ENCODE data around the gene OPN3.
"Not testable (repeated sequence)": the region's sequence is repeated elsewhere in the genome, so short reads cannot be mapped to it uniquely, and the experiment has no call there.

OPN3 gene

GRCh38 chr1:241640149-241640866 is at the start of gene OPN3, which contains the start of gene CHML:
Gene OPN3, minus strand, starts transcription at chr1:241640369. Its CDS starts 115 bp downstream, at chr1:241640254.
Gene CHML, minus strand, starts transcription at chr1:241640369. Its CDS starts 4,603 bp downstream, at chr1:241635766.
- peak; percentile 25 to 98 (median 88) for DNase-seq

- no peak for DNase-seq
Observed at GRCh38 chr1:241688940-241689368, 48.8 kb upstream of the OPN3 start.

- DNase-seq, result no peak
Observed at GRCh38 chr1:241684108-241684507, 43.9 kb upstream of the OPN3 start.

GRCh38 chr1:241682921-241683320 is 42.8 kb upstream of the OPN3 start:
- no peak for DNase-seq

GRCh38 chr1:241681861-241682448 is 41.8 kb upstream of the OPN3 start:
- not testable (repeated sequence) for DNase-seq

- no peak for DNase-seq
Observed at GRCh38 chr1:241679961-241680360, 39.8 kb upstream of the OPN3 start.

- no peak for DNase-seq
Observed at GRCh38 chr1:241679404-241679803, 39.2 kb upstream of the OPN3 start.

- no peak for DNase-seq
Observed at GRCh38 chr1:241678536-241678935, 38.4 kb upstream of the OPN3 start.

- DNase-seq, result no peak
Observed at GRCh38 chr1:241677201-241677600, 37.0 kb upstream of the OPN3 start.

- DNase-seq, result no peak
Observed at GRCh38 chr1:241675983-241676382, 35.8 kb upstream of the OPN3 start.

GRCh38 chr1:241674805-241675384 is 34.7 kb upstream of the OPN3 start:
- DNase-seq, result no peak

GRCh38 chr1:241672301-241672700 is 32.1 kb upstream of the OPN3 start:
- DNase-seq, result no peak

- no peak for DNase-seq
Observed at GRCh38 chr1:241666419-241666818, 26.2 kb upstream of the OPN3 start.

GRCh38 chr1:241660424-241660972 is 20.3 kb upstream of the OPN3 start:
- no peak for DNase-seq

GRCh38 chr1:241659016-241659415 is 18.8 kb upstream of the OPN3 start:
- not testable (repeated sequence) for DNase-seq

GRCh38 chr1:241658081-241658793 is 18.1 kb upstream of the OPN3 start:
- no peak for DNase-seq

- DNase-seq, result no peak
Observed at GRCh38 chr1:241654641-241655040, 14.5 kb upstream of the OPN3 start.

GRCh38 chr1:241654019-241654418 is 13.8 kb upstream of the OPN3 start:
- no peak for DNase-seq

GRCh38 chr1:241652012-241652411 is 11.8 kb upstream of the OPN3 start, which contains the start of gene WDR64:
Gene WDR64, plus strand, starts transcription at chr1:241652281. Its CDS starts 204 bp downstream, at chr1:241652485.
- DNase-seq, result no peak

- no peak for DNase-seq
Observed at GRCh38 chr1:241648159-241648558, 8.0 kb upstream of the OPN3 start.

- DNase-seq, result no peak
Observed at GRCh38 chr1:241647658-241648057, 7.5 kb upstream of the OPN3 start.

GRCh38 chr1:241646201-241646600 is 6.0 kb upstream of the OPN3 start:
- no peak for DNase-seq

All from hypothalamus (tissue), 51 donors.